Osteoblast (primary cell): ENCODE measurements around the gene EML1. TPM values are rescaled to one million over a fixed set of nuclear protein-coding genes. Genes with fewer than 3 reads are reported as not detected.
A peak's percentile ranks its signal among the peaks of the same experiment; 100 is the strongest.

Experiments used
- DNase-seq: peaks from one replicate; pipeline ENCODE4 v3.0.0; 2011; ENCODE audit warnings: low spot score, mixed read lengths; ENCODE audit not compliant: insufficient read length; ENCODE audit errors: missing footprints
- H2AFZ ChIP-seq: 2 replicates; pipeline ENCODE4 v1.6.0; 2011; ENCODE audit warnings: mild to moderate bottlenecking, low read length
- H3K27ac ChIP-seq: 2 replicates; pipeline ENCODE4 v1.5.1; 2011; ENCODE audit warnings: mild to moderate bottlenecking, low read depth, low read length, moderate library complexity
- H3K27me3 ChIP-seq: 2 replicates; pipeline ENCODE4 v1.6.0; 2012; ENCODE audit warnings: mild to moderate bottlenecking, control low read depth, inconsistent platforms, low read length, moderate library complexity; ENCODE audit not compliant: insufficient read depth
- H3K36me3 ChIP-seq: 2 replicates; pipeline ENCODE4 v1.5.1; 2011; ENCODE audit warnings: mild to moderate bottlenecking, low read length, control low read depth, moderate library complexity; ENCODE audit not compliant: insufficient read depth
- H3K4me1 ChIP-seq: 2 replicates; pipeline ENCODE4 v1.5.1; 2011; ENCODE audit warnings: mild to moderate bottlenecking, low read length, control low read depth, moderate library complexity; ENCODE audit not compliant: insufficient read depth
- H3K4me2 ChIP-seq: 2 replicates; pipeline ENCODE4 v1.6.0; 2011; ENCODE audit warnings: mild to moderate bottlenecking, low read length; ENCODE audit not compliant: insufficient read depth
- H3K4me3 ChIP-seq: fragments of 200-600 bp; sonication (generic); 3 replicates; pipeline ENCODE4 v1.5.1; 2012; ENCODE audit warnings: mild to moderate bottlenecking, low read length, inconsistent platforms; ENCODE audit not compliant: insufficient read depth
- H3K79me2 ChIP-seq: 2 replicates; pipeline ENCODE4 v1.6.0; 2012; ENCODE audit warnings: mild to moderate bottlenecking, low read length, control low read depth, inconsistent platforms; ENCODE audit not compliant: insufficient read depth
- H3K9me3 ChIP-seq: 2 replicates; pipeline ENCODE4 v1.5.1; 2011; ENCODE audit warnings: low read depth, low read length, control low read depth
- H4K20me1 ChIP-seq: 2 replicates; pipeline ENCODE4 v1.6.0; 2012; ENCODE audit warnings: mild to moderate bottlenecking, low read length, control low read depth; ENCODE audit not compliant: insufficient read depth
- CTCF ChIP-seq: IDR thresholded peaks from 2 replicates; pipeline ENCODE4 v1.5.1; 2011; ENCODE audit warnings: mild to moderate bottlenecking, low read depth, low read length, moderate library complexity; ENCODE audit errors: extremely low read depth
- total RNA-seq: library from RNA; depleted of rRNA; stranded (reverse); fragments of >200 nt; gene quantifications from 2 replicates; pipeline ENCODE4 v1.2.3, GENCODE V29; 2012

The EML1 gene
- total RNA-seq, 1 donor, result 46.7 TPM

- Histone ChIP-seq H3K9me3 (peaks cover 3% of the 10 kb centered on the region), H2AFZ (no peak overlapping the region), H3K4me1 (peaks cover 4% of the 10 kb centered on the region), H4K20me1 (peaks cover 3% of the 10 kb centered on the region), H3K79me2 (peaks cover 26% of the 10 kb centered on the region), H3K27ac (no peak overlapping the region), H3K4me3 (no peak overlapping the region), H3K4me2 (no peak overlapping the region), H3K27me3 (no peaks in the 10 kb centered on the region), H3K36me3 (no peaks in the 10 kb centered on the region)
- TF ChIP-seq CTCF, result no peak
- DNase-seq, result no peak
These were observed 187.1 kb downstream of the EML1 start for GRCh38 chr14:99980299-99980698.

- Histone ChIP-seq H3K27ac (no peak overlapping the region), H3K4me1 (peaks cover 4% of the 10 kb centered on the region), H3K9me3 (no peaks in the 10 kb centered on the region), H3K4me3 (no peak overlapping the region), H3K79me2 (peaks cover 17% of the 10 kb centered on the region), H3K27me3 (no peaks in the 10 kb centered on the region), H3K4me2 (peak overlapping the region; percentile 41), H3K36me3 (no peaks in the 10 kb centered on the region), H2AFZ (no peak overlapping the region), H4K20me1 (no peaks in the 10 kb centered on the region)
- no peak for TF ChIP-seq CTCF
- no peak for DNase-seq
These were observed 188.6 kb downstream of the EML1 start for GRCh38 chr14:99981806-99982205.

GRCh38 chr14:99982537-99983250, 189.5 kb downstream of the EML1 start:
- DNase-seq, result peak; percentile 81
- no peaks in the 10 kb centered on the region for H3K36me3 ChIP-seq
- H3K27me3 ChIP-seq, result no peaks in the 10 kb centered on the region
- H3K9me3 ChIP-seq, result no peaks in the 10 kb centered on the region
- no peak overlapping the region for H2AFZ ChIP-seq
- no peaks in the 10 kb centered on the region for H4K20me1 ChIP-seq
- H3K27ac ChIP-seq, result no peak overlapping the region
- peak overlapping the region; percentile 41 for H3K4me2 ChIP-seq
- TF ChIP-seq CTCF, result peak; percentile 94
- H3K79me2 ChIP-seq, result peaks cover 12% of the 10 kb centered on the region
- no peak overlapping the region for H3K4me3 ChIP-seq
- peaks cover 4% of the 10 kb centered on the region for H3K4me1 ChIP-seq

- H3K9me3 ChIP-seq, result no peaks in the 10 kb centered on the region
- no peak overlapping the region for H3K27ac ChIP-seq
- peaks cover 10% of the 10 kb centered on the region for H3K79me2 ChIP-seq
- no peak overlapping the region for H3K4me3 ChIP-seq
- no peak overlapping the region for H3K4me2 ChIP-seq
- H3K4me1 ChIP-seq, result peaks cover 4% of the 10 kb centered on the region
- no peak for DNase-seq
- no peak for TF ChIP-seq CTCF
- H3K27me3 ChIP-seq, result no peaks in the 10 kb centered on the region
- no peaks in the 10 kb centered on the region for H3K36me3 ChIP-seq
- H2AFZ ChIP-seq, result no peak overlapping the region
- H4K20me1 ChIP-seq, result no peaks in the 10 kb centered on the region
These were observed 190.2 kb downstream of the EML1 start for GRCh38 chr14:99983251-99984015.
